HepG2 (cell line): ENCODE results near the gene C14orf132. TPM values are rescaled to one million over a fixed set of nuclear protein-coding genes. Genes with fewer than 3 reads are reported as not detected.

Experiments
- ATAC-seq: fragments of 200-7000 bp; cut with Tn5 transposase; 3 replicates; pipeline ENCODE4 v1.9.1; 2020; ENCODE audit warnings: mild to moderate bottlenecking, moderate library complexity
- BruUV-seq: library from RNA; stranded (reverse); fragments of 400-500 nt; replicated peaks from 2 replicates; lab custom pipeline; 2021; lab: Mats Ljungman, UMichigan
- CTCF ChIA-PET: fragments of 300-600 bp; formaldehyde crosslinking; extraction: SDS; loops from one replicate; lab custom pipeline; 2021; ENCODE audit warnings: low total read pairs, inconsistent platforms, low intra/inter-chr PET ratio; lab: Yijun Ruan, JAX
- POLR2A ChIA-PET: fragments of 350-600 bp; sonication (Branson Sonifier 250); formaldehyde crosslinking; loops from one replicate; lab custom pipeline; 2020; ENCODE audit warnings: antibody characterized with exemption, inconsistent platforms; lab: Yijun Ruan, JAX
- DNase-seq: peaks from one replicate; pipeline ENCODE4 v3.0.0-alpha.2; 2015; ENCODE audit warnings: low spot score
- FAIRE-seq: peaks from 3 replicates; lab custom pipeline; 2011; peaks lifted over from hg19 to GRCh38; lab: Jason Lieb, UNC
- H2AFZ ChIP-seq: one replicate; pipeline ENCODE4 v1.6.1; 2011; ENCODE audit warnings: low read length, inconsistent platforms
- H3K27ac ChIP-seq: fragments of 300-600 bp; 3 replicates; pipeline ENCODE4 v1.8.0; 2011; ENCODE audit warnings: mixed run types, mild to moderate bottlenecking, mixed read lengths, low read length, inconsistent platforms; ENCODE audit not compliant: insufficient read depth; ENCODE audit errors: extremely low read length
- H3K27me3 ChIP-seq, 2 experiments: fragments of 200-600 bp in 1 of 2; 2 replicates in 1 of 2; 3 replicates in 1 of 2; pipeline versions ENCODE4 v1.6.0 to v1.8.0; 2011; ENCODE audit warnings: low read length in 2 of 2, mild to moderate bottlenecking in 2 of 2, moderate library complexity in 2 of 2, inconsistent platforms in 1 of 2; ENCODE audit not compliant: insufficient read depth in 2 of 2, control insufficient read depth in 1 of 2
- H3K36me3 ChIP-seq, 2 experiments: fragments of 200-600 bp in 1 of 2; replicated peaks in 1 of 2; 2 replicates in 1 of 2; 3 replicates in 1 of 2; pipeline versions ENCODE4 v1.5.1 to v1.8.0; 2011; ENCODE audit warnings: low read length in 2 of 2, inconsistent platforms in 1 of 2; ENCODE audit not compliant: insufficient read depth in 2 of 2, control insufficient read depth in 1 of 2
- H3K4me1 ChIP-seq: 2 replicates; pipeline ENCODE4 v1.5.1; 2012; ENCODE audit warnings: low read length, inconsistent platforms; ENCODE audit not compliant: insufficient read depth
- H3K4me2 ChIP-seq: 2 replicates; pipeline ENCODE4 v1.6.0; 2011; ENCODE audit warnings: low read depth, low read length, inconsistent platforms
- H3K4me3 ChIP-seq, 3 experiments: fragments of 200-600 bp in 1 of 3; sonication (generic), shearing (Covaris generic) in 1 of 3; replicated peaks in 1 of 3; 2 replicates each; pipeline ENCODE4 v1.5.1; 2011 to 2016; ENCODE audit warnings: low read length in 3 of 3, inconsistent platforms in 2 of 3, low read depth in 2 of 3, mild to moderate bottlenecking in 2 of 3, control low read depth in 1 of 3, mixed read lengths in 1 of 3; ENCODE audit not compliant: insufficient read depth in 1 of 3
- H3K79me2 ChIP-seq: one replicate; pipeline ENCODE4 v1.6.1; 2011; ENCODE audit warnings: low read length, inconsistent platforms; ENCODE audit not compliant: insufficient read depth
- H3K9ac ChIP-seq: 2 replicates; pipeline ENCODE4 v1.6.0; 2011; ENCODE audit warnings: mild to moderate bottlenecking, low read depth, low read length, inconsistent platforms; ENCODE audit not compliant: insufficient read depth
- H3K9me3 ChIP-seq: 2 replicates; pipeline ENCODE4 v1.5.1; 2012; ENCODE audit warnings: mild to moderate bottlenecking, low read length
- H4K20me1 ChIP-seq: 2 replicates; pipeline ENCODE4 v1.6.0; 2011; ENCODE audit warnings: inconsistent platforms, mild to moderate bottlenecking, low read length, moderate library complexity; ENCODE audit not compliant: insufficient read depth
- BCL6 ChIP-seq: IDR thresholded peaks from 2 replicates; pipeline ENCODE4 v1.6.1; 2016; ENCODE audit warnings: missing genetic modification reagents, missing compliant biosample characterization
- DZIP1 ChIP-seq: sonication (generic); formaldehyde crosslinking; IDR thresholded peaks from 2 replicates; pipeline ENCODE4 v1.5.0; 2020; ENCODE audit warnings: mild to moderate bottlenecking, missing genetic modification reagents
- GATAD1 ChIP-seq: IDR thresholded peaks from 2 replicates; pipeline ENCODE4 v1.6.1; 2016; ENCODE audit warnings: missing genetic modification reagents, missing compliant biosample characterization
- ISX ChIP-seq: sonication (generic); formaldehyde crosslinking; conservative IDR thresholded peaks from 2 replicates; pipeline ENCODE4 v1.5.0; 2020; ENCODE audit warnings: missing genetic modification reagents
- NFIB ChIP-seq: sonication (generic); formaldehyde crosslinking; IDR thresholded peaks from 2 replicates; pipeline ENCODE4 v1.9.0; 2021; ENCODE audit warnings: missing genetic modification reagents, mild to moderate bottlenecking, borderline replicate concordance
- RFX1 ChIP-seq: fragments of 450-650 bp; IDR thresholded peaks from 2 replicates; pipeline ENCODE4 v1.6.1; 2017
- TFDP2 ChIP-seq: sonication (generic); formaldehyde crosslinking; IDR thresholded peaks from 2 replicates; pipeline ENCODE4 v1.4.0; 2020; ENCODE audit warnings: missing genetic modification reagents
- ZNF275 ChIP-seq: sonication (generic); formaldehyde crosslinking; IDR thresholded peaks from 2 replicates; pipeline ENCODE4 v1.8.0; 2022; ENCODE audit warnings: missing genetic modification reagents, mild to moderate bottlenecking, inconsistent platforms, borderline replicate concordance
- ZNF484 ChIP-seq: sonication (generic); formaldehyde crosslinking; IDR thresholded peaks from 2 replicates; pipeline ENCODE4 v1.5.1; 2020; ENCODE audit warnings: mild to moderate bottlenecking, low read depth, missing genetic modification reagents, borderline replicate concordance
- WGBS: methylation state at CpG from one replicate; pipeline ENCODE4 v1.1.6; 2017; ENCODE audit warnings: low lambda C conversion rate; 5-methylcytosine and 5-hydroxymethylcytosine counted together
- in situ Hi-C: cut with HindIII; loops from 2 replicates; pipeline ENCODE4 v1.10.0; 2017; ENCODE audit warnings: low pct_unique_long_range_greater_than_20kb; ENCODE audit not compliant: extremely low pct_ligation_motif_present
- intact Hi-C: fragments of 100-400 bp; cut with micrococcal nuclease; formaldehyde crosslinking; loops from one replicate; pipeline ENCODE4 v1.10.0; 2022; ENCODE audit not compliant: unreplicated experiment
- polyA plus RNA-seq, 8 experiments: library from polyadenylated mRNA; depleted of rRNA in 3 of 8; stranded (reverse) in 7 of 8; unstranded in 1 of 8; fragments of >200 nt; fragmentation: Illumina TruSeq in 4 of 8; extraction: Trizol in 4 of 8; gene quantifications; 2 replicates each; pipeline versions ENCODE4 v1.2.1 to v1.2.3, GENCODE V29; 2011 to 2016; ENCODE audit warnings: low read depth in 4 of 8, missing spikeins in 1 of 8, mixed read lengths in 1 of 8; ENCODE audit not compliant: insufficient read depth in 1 of 8
- total RNA-seq, 5 experiments: library from RNA; depleted of rRNA; stranded (reverse); fragments of >200 nt; fragmentation: Illumina TruSeq; extraction: Trizol; gene quantifications; 2 replicates each; pipeline ENCODE4 v1.2.3, GENCODE V29; 2016; ENCODE audit warnings: low read depth in 1 of 5

Gene C14orf132
- total and polyA plus RNA-seq, 2 of the 13 experiments (the other 11 are each of a cell fraction or from before 2014, with no cell fraction given), result 0.13 to 0.15 TPM

- no peak for ATAC-seq
- BruUV-seq, result no TSS peak
- Histone ChIP-seq H4K20me1 (no peaks in the 10 kb centered on the region), H3K36me3 (no peaks in the 10 kb centered on the region), H3K79me2 (no peaks in the 10 kb centered on the region), H3K27ac (no peak overlapping the region), H3K4me1 (peaks cover 7% of the 10 kb centered on the region; the same call in 1 of the 2 replicates), H3K4me2 (no peak overlapping the region), H3K9me3 (peaks cover 13% of the 10 kb centered on the region), H3K4me3 (no peak overlapping the region), H3K9ac (no peak overlapping the region), H2AFZ (no peak overlapping the region), H3K27me3 (peaks cover 0 to 1% of the 10 kb centered on the region in 2 experiments; a peak in 1 of 5 replicates)
- in situ Hi-C loops, result no loop called here
- ChIA-PET POLR2A (no interaction called here), CTCF (no interaction called here)
- TF ChIP-seq ISX (CRISPR knock-in tag), result no peak
- TF ChIP-seq ZNF275 (CRISPR knock-in tag), result no peak
- no peak for TF ChIP-seq TFDP2 (CRISPR knock-in tag)
- TF ChIP-seq GATAD1 (CRISPR knock-in tag), result no peak
- no peak for TF ChIP-seq NFIB (CRISPR knock-in tag)
- TF ChIP-seq ZNF484, result no peak
- TF ChIP-seq RFX1, result no peak
- no peak for TF ChIP-seq BCL6 (CRISPR knock-in tag)
- TF ChIP-seq DZIP1 (CRISPR knock-in tag), result no peak
- FAIRE-seq, result no peak
- WGBS, result 65% methylated on average over 8 of the region's 10 CpGs
- intact Hi-C loops, result no loop called here
- DNase-seq, result no peak
Observed at GRCh38 chr14:96108911-96109310, 69.7 kb downstream of the C14orf132 start.
